Frontal cortex (tissue), 4 donors: Measurements from ENCODE around the gene GRK5. TPM values are rescaled to one million over a fixed set of nuclear protein-coding genes. Genes with fewer than 3 reads are reported as not detected.

Experiments used
- DNase-seq, 2 donors: peaks; one replicate each; pipeline ENCODE4 v3.0.0; 2012; ENCODE audit warnings: low spot score in 2 of 2
- FAIRE-seq: peaks from 2 replicates; lab custom pipeline; 2012; peaks lifted over from hg19 to GRCh38; lab: Jason Lieb, UNC
- total RNA-seq: library from RNA; depleted of rRNA; stranded (reverse); fragments of >200 nt; gene quantifications from one replicate; pipeline ENCODE4 v1.2.3, GENCODE V29; 2014
- donor health status: control.
- donor health status: control.
- donor health status: control.

GRK5 gene
- total RNA-seq, 1 donor from 2014 or later = 11.4 TPM

GRCh38 chr10:119478111-119478802 is 270.9 kb downstream of the GRK5 start:
- FAIRE-seq = no peak
- no peak for DNase-seq

GRCh38 chr10:119478811-119479341 is 271.5 kb downstream of the GRK5 start:
- DNase-seq (no peak), FAIRE-seq (no peak)

- no peak for DNase-seq
- no peak for FAIRE-seq
Observed at GRCh38 chr10:119479532-119479931, 272.2 kb downstream of the GRK5 start.

- no peak for FAIRE-seq
- DNase-seq = no peak
Observed at GRCh38 chr10:119480667-119481066, 273.3 kb downstream of the GRK5 start.

GRCh38 chr10:119481781-119482426 is 274.5 kb downstream of the GRK5 start:
- no peak for DNase-seq
- FAIRE-seq = no peak

- FAIRE-seq (no peak), DNase-seq (no peak)
Observed at GRCh38 chr10:119483001-119483400, 275.6 kb downstream of the GRK5 start.

GRCh38 chr10:119483839-119484238 is 276.5 kb downstream of the GRK5 start:
- no peak for FAIRE-seq
- no peak for DNase-seq

- no peak for FAIRE-seq
Observed at GRCh38 chr10:119488675-119489074, 281.3 kb downstream of the GRK5 start.

GRCh38 chr10:119489991-119490326 is 282.6 kb downstream of the GRK5 start:
- no peak for DNase-seq
- no peak for FAIRE-seq

More at GRCh38 chr10:119488675-119489074, 281.3 kb downstream of the GRK5 start:
- DNase-seq = no peak

- no peak for DNase-seq
- no peak for FAIRE-seq
Observed at GRCh38 chr10:119491966-119492757, 284.8 kb downstream of the GRK5 start.

GRCh38 chr10:119493155-119493554 is 285.8 kb downstream of the GRK5 start:
- FAIRE-seq (no peak), DNase-seq (no peak)

GRCh38 chr10:119494236-119495020 is 287.1 kb downstream of the GRK5 start:
- DNase-seq (peak in 1 of 2 donors; percentile 37), FAIRE-seq (no peak)

GRCh38 chr10:119495021-119495505 is 287.7 kb downstream of the GRK5 start:
- DNase-seq (no peak), FAIRE-seq (no peak)

- DNase-seq (no peak), FAIRE-seq (no peak)
Observed at GRCh38 chr10:119495545-119495944, 288.2 kb downstream of the GRK5 start.

- FAIRE-seq = no peak
- no peak for DNase-seq
Observed at GRCh38 chr10:119496273-119496672, 288.9 kb downstream of the GRK5 start.

- FAIRE-seq (no peak), DNase-seq (no peak)
Observed at GRCh38 chr10:119497243-119497642, 289.9 kb downstream of the GRK5 start.

- DNase-seq (no peak), FAIRE-seq (no peak)
Observed at GRCh38 chr10:119498889-119499676, 291.7 kb downstream of the GRK5 start.

GRCh38 chr10:119499677-119500002 is 292.3 kb downstream of the GRK5 start:
- FAIRE-seq (no peak), DNase-seq (no peak)

- no peak for FAIRE-seq
- DNase-seq = no peak
Observed at GRCh38 chr10:119500123-119500795, 292.9 kb downstream of the GRK5 start.
